Natural killer cell (primary cell): ENCODE results near the gene CCDC197. TPM values are rescaled to one million over a fixed set of nuclear protein-coding genes. Genes with fewer than 3 reads are reported as not detected.

Experiments
- ATAC-seq, 3 donors: fragments of 150-1000 bp in 2 of 3; fragments of 200-7000 bp in 1 of 3; cut with Tn5 transposase; 1 replicate in 1 of 3; 2 replicates in 2 of 3; pipeline ENCODE4 v1.10.0; 2021; ENCODE audit warnings: mild to moderate bottlenecking in 2 of 3, moderate library complexity in 2 of 3
- DNase-seq, 2 donors: peaks; one replicate each; pipeline versions ENCODE4 v3.0.0 to v3.0.0-alpha.2; 2013 to 2021; ENCODE audit warnings: mixed read lengths in 1 of 2
- H3K27ac ChIP-seq: one replicate; pipeline ENCODE4 v1.5.1; 2013; ENCODE audit warnings: mild to moderate bottlenecking, low read length
- H3K27me3 ChIP-seq: one replicate; pipeline ENCODE4 v1.6.1; 2013; ENCODE audit warnings: low read length; ENCODE audit not compliant: control insufficient read depth, insufficient read depth
- H3K36me3 ChIP-seq: one replicate; pipeline ENCODE4 v1.6.1; 2013; ENCODE audit warnings: low read length; ENCODE audit not compliant: control insufficient read depth, insufficient read depth
- H3K4me1 ChIP-seq: one replicate; pipeline ENCODE4 v1.6.1; 2013; ENCODE audit warnings: low read length; ENCODE audit not compliant: control insufficient read depth, insufficient read depth
- H3K4me3 ChIP-seq: one replicate; pipeline ENCODE4 v1.5.1; 2013; ENCODE audit warnings: low read length
- H3K9me3 ChIP-seq: one replicate; pipeline ENCODE4 v1.6.1; 2013; ENCODE audit warnings: low read length; ENCODE audit not compliant: control insufficient read depth, insufficient read depth
- H3K27ac Mint-ChIP-seq, 2 donors: one replicate each; pipeline ENCODE4 v1.8.0; 2022; ENCODE audit warnings: mild to moderate bottlenecking in 2 of 2, mixed read lengths in 2 of 2, moderate library complexity in 1 of 2
- H3K27me3 Mint-ChIP-seq, 2 donors: one replicate each; pipeline ENCODE4 v1.8.0; 2022; ENCODE audit warnings: low read depth in 2 of 2, mixed read lengths in 2 of 2
- H3K36me3 Mint-ChIP-seq: one replicate; pipeline ENCODE4 v1.8.0; 2022; ENCODE audit warnings: mixed read lengths
- H3K4me1 Mint-ChIP-seq, 2 donors: one replicate each; pipeline ENCODE4 v1.8.0; 2022; ENCODE audit warnings: mixed read lengths in 2 of 2
- H3K4me3 Mint-ChIP-seq: one replicate; pipeline ENCODE4 v1.8.0; 2022; ENCODE audit warnings: mild to moderate bottlenecking, moderate library complexity, mixed read lengths
- H3K9me3 Mint-ChIP-seq, 2 donors: one replicate each; pipeline ENCODE4 v1.8.0; 2022; ENCODE audit warnings: mixed read lengths in 2 of 2
- WGBS: methylation state at CpG from one replicate; pipeline ENCODE4 v1.1.7; 2013; ENCODE audit warnings: missing lambda C conversion rate; ENCODE audit not compliant: insufficient coverage; 5-methylcytosine and 5-hydroxymethylcytosine counted together
- intact Hi-C: fragments of 100-400 bp; cut with micrococcal nuclease; formaldehyde crosslinking; loops from one replicate; pipeline ENCODE4 v1.14.2; 2022
- total RNA-seq, 4 donors: library from RNA; stranded (reverse); fragments of 120-200 nt in 1 of 4; gene quantifications; one replicate each; pipeline versions ENCODE4 v1.2.3 to v1.2.4, GENCODE V29; 2013 to 2022
- TF ChIP-seq, protein P1 (sequence below): fragments of 200-600 bp; IDR thresholded peaks from one replicate; pipeline ENCODE4 v1.8.0; 2022; ENCODE audit warnings: antibody characterized with exemption

CCDC197 gene
- total RNA-seq, 3 donors from 2014 or later (not counting 1 experiment from before 2014, with no cell fraction given): not detected

DNA sequence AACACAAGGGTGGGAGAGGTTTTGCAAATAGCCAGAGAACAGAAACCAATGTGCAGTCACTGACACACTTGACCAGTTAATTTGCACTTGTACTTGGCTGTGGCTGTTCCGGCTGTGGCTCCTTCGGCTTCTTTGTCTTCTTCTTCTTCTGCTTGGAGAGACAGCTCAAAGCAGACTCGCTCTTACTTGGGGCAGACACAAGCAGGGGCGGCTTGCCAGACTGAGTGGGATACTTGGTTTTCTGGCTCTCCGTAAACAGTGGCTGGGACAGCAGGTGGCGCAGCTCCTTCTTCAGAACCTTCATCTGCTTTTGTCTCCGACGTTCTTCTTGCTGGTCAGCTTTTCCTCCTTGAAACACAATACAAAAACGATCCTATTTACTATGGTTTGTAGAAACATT lies 54.0 kb downstream of the CCDC197 start:
- peaks cover 89% of the 10 kb centered on the region for H3K36me3 ChIP-seq
- Mint-ChIP-seq H3K9me3 (no peaks in the 10 kb centered on the region), H3K4me3 (no peak overlapping the region), H3K27me3 (no peaks in the 10 kb centered on the region), H3K27ac (peak overlapping the region; percentile 10 to 53), H3K36me3 (peaks cover 46% of the 10 kb centered on the region), H3K4me1 (peaks cover 22% of the 10 kb centered on the region in 2 donors)
- no peak overlapping the region for H3K27ac ChIP-seq
- no peaks in the 10 kb centered on the region for H3K9me3 ChIP-seq
- TF ChIP-seq, protein P1, sequence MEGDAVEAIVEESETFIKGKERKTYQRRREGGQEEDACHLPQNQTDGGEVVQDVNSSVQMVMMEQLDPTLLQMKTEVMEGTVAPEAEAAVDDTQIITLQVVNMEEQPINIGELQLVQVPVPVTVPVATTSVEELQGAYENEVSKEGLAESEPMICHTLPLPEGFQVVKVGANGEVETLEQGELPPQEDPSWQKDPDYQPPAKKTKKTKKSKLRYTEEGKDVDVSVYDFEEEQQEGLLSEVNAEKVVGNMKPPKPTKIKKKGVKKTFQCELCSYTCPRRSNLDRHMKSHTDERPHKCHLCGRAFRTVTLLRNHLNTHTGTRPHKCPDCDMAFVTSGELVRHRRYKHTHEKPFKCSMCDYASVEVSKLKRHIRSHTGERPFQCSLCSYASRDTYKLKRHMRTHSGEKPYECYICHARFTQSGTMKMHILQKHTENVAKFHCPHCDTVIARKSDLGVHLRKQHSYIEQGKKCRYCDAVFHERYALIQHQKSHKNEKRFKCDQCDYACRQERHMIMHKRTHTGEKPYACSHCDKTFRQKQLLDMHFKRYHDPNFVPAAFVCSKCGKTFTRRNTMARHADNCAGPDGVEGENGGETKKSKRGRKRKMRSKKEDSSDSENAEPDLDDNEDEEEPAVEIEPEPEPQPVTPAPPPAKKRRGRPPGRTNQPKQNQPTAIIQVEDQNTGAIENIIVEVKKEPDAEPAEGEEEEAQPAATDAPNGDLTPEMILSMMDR: no peak
- 96% methylated on average over 6 of the region's 9 CpGs for WGBS
- intact Hi-C loops: no loop called here
- DNase-seq: peak in 1 of 2 donors; percentile 12
- peaks cover 2% of the 10 kb centered on the region for H3K4me1 ChIP-seq
- no peaks in the 10 kb centered on the region for H3K27me3 ChIP-seq
- ATAC-seq: no peak
- H3K4me3 ChIP-seq: no peak overlapping the region

DNA sequence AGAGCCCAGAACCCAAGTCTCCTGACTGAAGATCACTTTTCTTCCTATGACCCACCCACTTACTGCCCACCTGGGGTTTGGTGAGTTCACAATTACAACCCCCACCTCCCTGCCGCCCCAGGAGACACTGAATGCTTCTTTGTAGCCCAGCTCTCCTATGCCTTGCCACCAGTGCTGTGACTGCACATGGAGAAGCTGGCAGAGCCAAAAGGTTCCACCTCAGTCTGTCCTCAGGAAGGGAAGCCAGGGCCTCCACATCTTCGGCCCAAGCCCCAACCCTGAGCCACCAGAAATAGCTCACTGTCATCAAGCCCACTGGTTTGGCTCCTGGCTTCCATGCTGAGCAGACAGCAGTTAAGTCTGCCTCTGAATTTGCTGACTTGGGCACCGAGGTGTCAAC lies 54.7 kb downstream of the CCDC197 start:
- Histone ChIP-seq H3K27ac (no peak overlapping the region), H3K36me3 (peaks cover 88% of the 10 kb centered on the region), H3K27me3 (no peaks in the 10 kb centered on the region), H3K9me3 (no peaks in the 10 kb centered on the region), H3K4me3 (no peak overlapping the region), H3K4me1 (peaks cover 7% of the 10 kb centered on the region)
- peaks cover 28 to 29% of the 10 kb centered on the region in 2 donors for H3K4me1 Mint-ChIP-seq
- H3K27ac Mint-ChIP-seq: peak overlapping the region in 1 of 2 donors; percentile 43
- no peaks in the 10 kb centered on the region for H3K27me3 Mint-ChIP-seq
- H3K4me3 Mint-ChIP-seq: no peak overlapping the region
- WGBS: 96% methylated on average over 3 of the region's 3 CpGs
- no peaks in the 10 kb centered on the region for H3K9me3 Mint-ChIP-seq
- intact Hi-C loops: no loop called here
- ATAC-seq: no peak
- no peak for DNase-seq
- TF ChIP-seq, protein P1: no peak
- H3K36me3 Mint-ChIP-seq: peaks cover 46% of the 10 kb centered on the region

DNA sequence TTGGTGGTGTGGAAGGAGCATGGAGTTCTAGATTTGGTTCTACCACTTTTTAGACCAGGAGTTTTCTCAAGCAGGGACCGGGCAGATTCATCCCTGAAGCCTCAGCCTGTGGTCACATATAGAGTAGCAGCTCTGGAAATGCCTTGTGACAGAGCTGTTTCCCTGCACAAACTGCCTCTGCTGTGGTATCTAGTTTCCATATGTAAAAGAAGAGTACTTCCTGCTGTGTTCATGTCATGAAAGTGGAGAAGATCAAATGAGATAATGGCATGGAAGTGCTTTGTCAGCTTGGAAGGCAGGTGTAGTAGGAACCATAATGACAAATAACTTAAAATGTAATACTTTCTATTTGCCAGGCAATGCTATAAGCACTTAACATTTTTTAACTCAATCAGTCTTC lies 55.1 kb downstream of the CCDC197 start:
- peaks cover 89% of the 10 kb centered on the region for H3K36me3 ChIP-seq
- Mint-ChIP-seq H3K27ac (peak overlapping the region in 1 of 2 donors; percentile 43), H3K27me3 (no peaks in the 10 kb centered on the region), H3K4me1 (peaks cover 33% of the 10 kb centered on the region in 2 donors), H3K4me3 (no peak overlapping the region), H3K36me3 (peaks cover 46% of the 10 kb centered on the region), H3K9me3 (no peaks in the 10 kb centered on the region)
- H3K27me3 ChIP-seq: no peaks in the 10 kb centered on the region
- TF ChIP-seq, protein P1: no peak
- no peak overlapping the region for H3K27ac ChIP-seq
- H3K4me3 ChIP-seq: no peak overlapping the region
- no peaks in the 10 kb centered on the region for H3K9me3 ChIP-seq
- WGBS: 87% methylated on average over 1 of the region's 1 CpG
- intact Hi-C loops: no loop called here
- ATAC-seq (no peak), DNase-seq (no peak)
- H3K4me1 ChIP-seq: peaks cover 11% of the 10 kb centered on the region

DNA sequence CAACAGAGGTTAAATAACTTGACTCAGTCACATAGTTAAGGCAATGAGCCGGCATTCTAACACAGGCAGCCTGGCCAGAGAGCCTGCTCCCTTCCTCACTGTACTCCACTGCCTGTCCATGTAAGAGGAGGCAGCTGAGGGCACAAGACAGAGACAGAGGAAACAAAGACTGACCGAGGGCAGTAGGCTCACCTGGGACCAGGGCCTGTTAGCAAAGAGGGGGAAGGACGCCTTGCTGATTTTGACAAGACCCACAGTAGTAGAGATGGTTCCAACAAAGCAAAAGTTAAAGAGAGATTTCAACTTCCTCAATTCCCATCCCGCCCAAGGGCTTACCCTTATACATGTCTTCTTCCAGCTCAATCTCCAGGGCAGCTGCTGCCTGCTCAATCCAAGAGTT lies 55.6 kb downstream of the CCDC197 start:
- Mint-ChIP-seq H3K27me3 (no peaks in the 10 kb centered on the region), H3K4me1 (peaks cover 37% of the 10 kb centered on the region in 2 donors), H3K27ac (peak overlapping the region in 1 of 2 donors; percentile 43), H3K4me3 (no peak overlapping the region), H3K9me3 (no peaks in the 10 kb centered on the region), H3K36me3 (peaks cover 46% of the 10 kb centered on the region)
- no peaks in the 10 kb centered on the region for H3K9me3 ChIP-seq
- no peak for DNase-seq
- ATAC-seq: no peak
- H3K36me3 ChIP-seq: peaks cover 89% of the 10 kb centered on the region
- H3K27ac ChIP-seq: no peak overlapping the region
- no peaks in the 10 kb centered on the region for H3K27me3 ChIP-seq
- TF ChIP-seq, protein P1: no peak
- WGBS: 89% methylated on average over 4 of the region's 4 CpGs
- intact Hi-C loops: no loop called here
- peaks cover 16% of the 10 kb centered on the region for H3K4me1 ChIP-seq
- no peak overlapping the region for H3K4me3 ChIP-seq
